ENCODE measurements around the gene TMEM259.

GRCh38 chr19:962683-963400, 58.1 kb downstream of the TMEM259 start:
- TF ChIP-seq, protein P1, sequence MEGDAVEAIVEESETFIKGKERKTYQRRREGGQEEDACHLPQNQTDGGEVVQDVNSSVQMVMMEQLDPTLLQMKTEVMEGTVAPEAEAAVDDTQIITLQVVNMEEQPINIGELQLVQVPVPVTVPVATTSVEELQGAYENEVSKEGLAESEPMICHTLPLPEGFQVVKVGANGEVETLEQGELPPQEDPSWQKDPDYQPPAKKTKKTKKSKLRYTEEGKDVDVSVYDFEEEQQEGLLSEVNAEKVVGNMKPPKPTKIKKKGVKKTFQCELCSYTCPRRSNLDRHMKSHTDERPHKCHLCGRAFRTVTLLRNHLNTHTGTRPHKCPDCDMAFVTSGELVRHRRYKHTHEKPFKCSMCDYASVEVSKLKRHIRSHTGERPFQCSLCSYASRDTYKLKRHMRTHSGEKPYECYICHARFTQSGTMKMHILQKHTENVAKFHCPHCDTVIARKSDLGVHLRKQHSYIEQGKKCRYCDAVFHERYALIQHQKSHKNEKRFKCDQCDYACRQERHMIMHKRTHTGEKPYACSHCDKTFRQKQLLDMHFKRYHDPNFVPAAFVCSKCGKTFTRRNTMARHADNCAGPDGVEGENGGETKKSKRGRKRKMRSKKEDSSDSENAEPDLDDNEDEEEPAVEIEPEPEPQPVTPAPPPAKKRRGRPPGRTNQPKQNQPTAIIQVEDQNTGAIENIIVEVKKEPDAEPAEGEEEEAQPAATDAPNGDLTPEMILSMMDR (IDR thresholded peaks at IDR 0.05): no peak
- no peak for TF ChIP-seq POLR2A (IDR thresholded peaks at IDR 0.05)
